HG03103 (cell line): Measurements from ENCODE around the gene SSBP2.
"Not testable (repeated sequence)": the region's sequence is repeated elsewhere in the genome, so short reads cannot be mapped to it uniquely, and the experiment has no call there.

Experiments
- ATAC-seq: cut with Tn5 transposase; IDR thresholded peaks from one replicate; pipeline ENCODE4 v1.9.1; 2021; ENCODE audit warnings: low read depth; ENCODE audit not compliant: unreplicated experiment

The SSBP2 gene

GRCh38 chr5:81685471-81685870 is 65.4 kb downstream of the SSBP2 start:
- ATAC-seq, result no peak

GRCh38 chr5:81679885-81680284 is 71.0 kb downstream of the SSBP2 start:
- ATAC-seq, result no peak

GRCh38 chr5:81675420-81675819 is 75.5 kb downstream of the SSBP2 start:
- ATAC-seq, result no peak

DNA sequence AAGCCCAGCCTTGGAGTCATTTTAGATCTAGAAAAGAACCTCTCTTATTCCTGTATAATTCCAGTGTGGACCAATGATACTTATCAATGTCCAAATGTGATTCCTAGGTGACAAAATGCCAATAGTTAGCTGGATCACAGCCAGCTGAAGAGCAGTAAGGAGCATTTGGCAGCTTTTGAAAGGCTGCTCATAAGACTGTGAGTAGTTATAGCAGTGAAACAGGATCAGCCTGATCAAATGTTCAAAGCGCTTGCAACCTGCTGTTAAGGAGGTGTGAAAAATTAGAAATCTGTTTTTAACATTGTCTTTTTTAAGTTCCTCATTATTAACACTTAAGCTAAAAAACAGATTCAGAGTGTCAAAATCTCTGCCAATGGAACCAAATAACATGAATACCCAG is 85.1 kb downstream of the SSBP2 start:
- ATAC-seq, result no peak

- not testable (repeated sequence) for ATAC-seq
These were observed 90.3 kb downstream of the SSBP2 start for GRCh38 chr5:81660624-81661023.

DNA sequence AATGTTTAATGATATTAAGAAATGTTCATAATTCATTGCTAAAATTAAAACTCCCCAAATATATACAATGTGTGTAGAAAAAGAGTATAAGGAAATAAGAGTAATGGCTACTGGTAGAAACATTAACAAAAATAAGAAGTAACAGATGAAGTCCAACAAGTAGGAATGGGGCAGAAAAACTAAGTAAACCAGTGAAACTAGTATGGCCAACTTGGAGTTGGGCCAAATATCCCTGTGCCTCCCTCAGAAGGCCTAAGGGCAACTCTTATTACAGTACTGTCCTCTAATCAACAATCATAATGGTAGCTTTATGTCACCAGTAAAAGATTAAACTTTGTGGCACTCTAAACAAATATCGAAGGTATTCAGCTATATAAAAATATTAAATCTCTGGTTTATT is 93.5 kb downstream of the SSBP2 start:
- no peak for ATAC-seq

DNA sequence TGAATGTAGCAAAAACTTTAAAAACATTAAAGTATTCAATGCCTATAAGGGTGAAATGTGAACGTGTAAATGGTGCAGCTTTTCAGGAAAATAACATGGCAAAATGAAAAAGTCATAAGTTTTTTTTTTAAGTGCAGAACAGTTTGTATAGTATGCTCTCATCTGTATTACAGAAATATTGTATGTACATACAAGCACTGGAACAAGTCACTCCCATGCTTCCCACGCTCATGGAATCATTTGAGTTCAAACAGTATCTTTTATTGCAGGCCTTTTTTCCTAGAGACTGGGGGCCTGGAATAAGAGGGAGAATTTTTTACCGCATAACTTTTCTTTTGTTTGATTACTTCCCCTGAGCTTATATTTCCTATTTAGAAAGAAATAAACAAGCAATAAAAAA is 94.1 kb downstream of the SSBP2 start:
- no peak for ATAC-seq

DNA sequence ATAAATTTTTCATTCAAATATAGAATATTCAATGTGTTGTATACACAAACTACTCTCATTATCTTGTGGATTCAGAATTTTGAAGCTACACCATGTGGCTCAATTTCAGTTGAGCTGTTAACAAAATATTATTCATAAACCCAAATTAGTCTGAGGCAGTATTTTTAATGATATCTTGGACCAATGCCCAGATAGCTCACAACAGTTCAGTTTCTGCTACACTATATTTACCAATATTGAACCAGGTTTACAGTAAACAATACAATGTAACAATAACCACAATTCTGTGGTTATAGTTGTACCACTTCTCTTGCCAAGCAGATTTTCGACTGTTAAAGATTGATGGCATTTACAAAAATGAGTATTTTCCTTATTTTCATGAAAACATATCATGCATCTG is 99.9 kb downstream of the SSBP2 start:
- no peak for ATAC-seq

DNA sequence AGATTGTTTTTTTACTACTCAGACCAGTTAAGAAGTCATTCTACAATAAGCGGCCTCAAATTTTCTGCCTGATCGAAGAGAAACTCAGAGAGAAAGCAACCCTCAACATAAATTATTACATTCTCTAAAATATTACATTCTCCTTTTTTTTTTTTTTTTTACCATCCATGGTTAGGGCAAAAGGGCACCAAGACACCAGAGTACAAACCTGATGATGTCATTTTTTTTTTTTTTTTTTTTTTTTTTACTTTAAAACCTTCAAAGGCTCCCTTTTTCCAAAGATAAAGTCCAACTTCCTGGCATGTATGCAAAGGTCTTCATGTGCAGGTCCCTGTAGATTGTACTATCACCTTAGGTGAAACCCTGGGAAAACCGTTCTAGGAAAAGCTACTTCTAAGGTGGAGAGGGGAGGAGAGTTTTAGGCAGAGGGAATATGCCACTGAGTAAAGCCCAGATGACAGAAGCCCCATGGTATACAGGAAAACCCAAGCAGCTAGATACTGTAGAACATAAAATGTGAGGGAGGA is 104.4 kb downstream of the SSBP2 start:
- ATAC-seq, result no peak

GRCh38 chr5:81642210-81642609 is 108.7 kb downstream of the SSBP2 start:
- no peak for ATAC-seq

DNA sequence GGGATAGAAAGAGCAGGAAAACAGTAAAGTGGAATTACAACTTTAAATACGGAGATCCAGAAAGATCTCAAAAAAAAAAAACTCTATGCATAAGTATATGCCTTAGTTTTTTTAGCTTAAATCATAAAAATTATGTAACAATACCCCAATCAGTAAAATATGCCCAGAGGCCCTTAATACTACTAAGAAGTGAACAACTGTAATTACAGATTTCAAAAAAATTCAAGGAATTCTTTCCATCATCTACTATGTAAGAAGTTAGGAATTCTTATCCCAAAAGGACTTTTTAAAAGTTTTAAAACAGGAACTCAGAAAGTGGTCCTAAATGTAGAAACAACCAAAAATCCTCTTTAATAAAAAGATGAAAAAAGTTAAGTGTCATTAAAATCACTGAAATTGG is 111.3 kb downstream of the SSBP2 start:
- no peak for ATAC-seq

GRCh38 chr5:81638471-81638870 is 112.4 kb downstream of the SSBP2 start:
- no peak for ATAC-seq

DNA sequence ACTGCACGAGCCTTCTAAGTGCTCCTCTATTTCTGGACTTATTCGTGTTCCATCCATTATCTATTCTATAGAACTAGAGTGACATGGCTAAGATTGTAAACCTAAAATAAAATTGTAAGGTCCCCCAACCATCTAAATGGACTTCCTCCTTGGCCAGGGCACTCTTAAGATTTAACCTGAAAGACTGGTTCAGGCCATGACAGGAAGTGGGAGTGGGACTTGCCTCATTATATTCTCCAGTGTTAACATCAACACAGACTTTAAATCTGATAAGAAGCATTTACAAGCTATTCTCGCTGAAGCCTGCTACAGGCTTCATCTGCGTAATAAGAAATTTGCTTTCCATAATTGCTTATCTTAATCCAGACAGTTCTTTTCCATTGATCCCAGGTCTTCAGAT is 117.0 kb downstream of the SSBP2 start:
- no peak for ATAC-seq

- no peak for ATAC-seq
These were observed 117.4 kb downstream of the SSBP2 start for GRCh38 chr5:81633471-81633870.

- ATAC-seq, result no peak
These were observed 118.2 kb downstream of the SSBP2 start for GRCh38 chr5:81632679-81633078.

DNA sequence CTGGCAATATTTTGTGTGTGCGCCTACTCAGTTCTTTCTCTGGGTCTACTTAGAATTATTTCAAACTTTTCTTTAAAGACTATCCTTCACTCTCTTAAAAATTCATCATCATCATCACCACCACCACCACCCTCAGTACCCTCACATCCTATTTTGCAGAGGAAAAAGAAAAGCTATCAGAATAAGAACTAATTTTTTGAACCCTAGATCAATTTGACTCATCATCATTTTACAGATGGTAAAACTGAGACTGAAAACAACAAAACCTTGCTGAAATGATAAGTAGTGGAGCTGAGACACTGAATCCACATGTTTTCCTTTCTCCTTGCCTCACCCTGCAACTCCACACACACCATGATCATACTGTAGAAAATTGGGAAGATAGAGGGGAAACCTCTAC is 119.3 kb downstream of the SSBP2 start:
- ATAC-seq, result no peak

- peak; percentile 72 for ATAC-seq
These were observed 119.8 kb downstream of the SSBP2 start for GRCh38 chr5:81631124-81631523.

- no peak for ATAC-seq
These were observed 120.2 kb downstream of the SSBP2 start for GRCh38 chr5:81630684-81631083.

GRCh38 chr5:81629986-81630385 is 120.9 kb downstream of the SSBP2 start:
- ATAC-seq, result no peak

- not testable (repeated sequence) for ATAC-seq
These were observed 122.8 kb downstream of the SSBP2 start for GRCh38 chr5:81628061-81628460.

GRCh38 chr5:81626524-81626923 is 124.4 kb downstream of the SSBP2 start:
- ATAC-seq, result no peak

GRCh38 chr5:81609810-81610375 is 141.0 kb downstream of the SSBP2 start:
- no peak for ATAC-seq

DNA sequence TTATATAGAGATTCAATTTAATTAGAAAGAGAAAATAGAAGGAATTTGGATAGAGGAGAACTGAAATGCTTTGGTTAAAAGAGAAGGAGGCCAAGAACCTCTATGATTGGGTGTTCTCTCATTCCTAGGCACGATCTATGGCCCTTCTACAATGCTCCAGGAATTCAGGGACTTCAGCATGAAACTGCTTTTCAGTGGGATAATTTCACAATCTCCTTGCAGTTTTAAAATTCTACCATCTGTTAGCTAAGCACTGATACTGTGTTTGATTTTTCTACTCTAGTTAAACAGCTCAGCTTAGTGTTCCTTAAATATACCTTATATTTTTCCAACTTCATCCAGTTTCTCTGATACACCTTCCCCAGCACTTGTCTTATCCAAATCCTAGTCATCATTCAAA is 141.9 kb downstream of the SSBP2 start:
- ATAC-seq, result no peak
